ENCODE measurements around the gene PDE8A.
A peak's percentile ranks its signal among the peaks of the same experiment; 100 is the strongest.
"Not testable (repeated sequence)": the region's sequence is repeated elsewhere in the genome, so short reads cannot be mapped to it uniquely, and the experiment has no call there.

PDE8A gene

GRCh38 chr15:85139391-85139790 is 157.7 kb downstream of the PDE8A start:
- DNase-seq: no peak

- DNase-seq: no peak
These were observed 160.1 kb downstream of the PDE8A start for GRCh38 chr15:85141726-85142125.

- DNase-seq: no peak
These were observed 160.7 kb downstream of the PDE8A start for GRCh38 chr15:85142312-85142711.

- DNase-seq: peak in 3 of 6 experiments; percentile 28 to 41 (median 39)
These were observed 167.9 kb downstream of the PDE8A start for GRCh38 chr15:85149465-85150129.

- no peak for DNase-seq
These were observed 168.4 kb downstream of the PDE8A start for GRCh38 chr15:85150130-85150480.

GRCh38 chr15:85151145-85151544 is 169.5 kb downstream of the PDE8A start:
- no peak for DNase-seq

GRCh38 chr15:85151861-85152260 is 170.2 kb downstream of the PDE8A start:
- DNase-seq: no peak

- DNase-seq: no peak
These were observed 172.4 kb downstream of the PDE8A start for GRCh38 chr15:85154061-85154460.

- no peak for DNase-seq
These were observed 173.7 kb downstream of the PDE8A start for GRCh38 chr15:85155360-85155759.

- DNase-seq: no peak
These were observed 174.2 kb downstream of the PDE8A start for GRCh38 chr15:85155857-85156256.

GRCh38 chr15:85157344-85157743 is 175.7 kb downstream of the PDE8A start:
- no peak for DNase-seq

GRCh38 chr15:85162237-85162636 is 180.6 kb downstream of the PDE8A start:
- no peak for DNase-seq

GRCh38 chr15:85164841-85165466 is 183.3 kb downstream of the PDE8A start:
- DNase-seq: no peak

- no peak for DNase-seq
These were observed 185.9 kb downstream of the PDE8A start for GRCh38 chr15:85167568-85167967.

- peak; percentile 8 to 48 (median 36) for DNase-seq
These were observed 187.1 kb downstream of the PDE8A start for GRCh38 chr15:85168642-85169173.

- DNase-seq: no peak
These were observed 190.1 kb downstream of the PDE8A start for GRCh38 chr15:85171736-85172135.

- no peak for DNase-seq
These were observed 191.3 kb downstream of the PDE8A start for GRCh38 chr15:85172846-85173490.

- not testable (repeated sequence) for DNase-seq
These were observed 192.0 kb downstream of the PDE8A start for GRCh38 chr15:85173630-85174029.

- no peak for DNase-seq
These were observed 192.9 kb downstream of the PDE8A start for GRCh38 chr15:85174521-85174920.

GRCh38 chr15:85177042-85177515 is 195.4 kb downstream of the PDE8A start:
- not testable (repeated sequence) for DNase-seq

GRCh38 chr15:85178308-85178707 is 196.7 kb downstream of the PDE8A start:
- DNase-seq: no peak

GRCh38 chr15:85179700-85180099 is 198.0 kb downstream of the PDE8A start:
- no peak for DNase-seq

GRCh38 chr15:85185350-85185749 is 203.7 kb downstream of the PDE8A start:
- not testable (repeated sequence) for DNase-seq

- not testable (repeated sequence) for DNase-seq
These were observed 206.5 kb downstream of the PDE8A start for GRCh38 chr15:85188171-85188577.

Data from stimulated activated naive CD4-positive, alpha-beta T cell (primary cell).